Right lobe of liver (tissue), 6 donors: ENCODE results near the gene C1QTNF9B. TPM values are rescaled to one million over a fixed set of nuclear protein-coding genes. Genes with fewer than 3 reads are reported as not detected.

Source experiments
- ATAC-seq, 4 donors: fragments of 200-7000 bp; cut with Tn5 transposase; one replicate each; pipeline ENCODE4 v1.9.1; 2020; ENCODE audit warnings: mild to moderate bottlenecking in 4 of 4, moderate library complexity in 4 of 4
- DNase-seq, 3 donors: peaks; one replicate each; pipeline ENCODE4 v3.0.0-alpha.2; 2020
- H3K27ac ChIP-seq, 3 donors: fragments of 200-600 bp; one replicate each; pipeline ENCODE4 v1.8.0; 2022
- H3K27me3 ChIP-seq, 2 donors: fragments of 200-600 bp; one replicate each; pipeline ENCODE4 v1.8.0; 2022
- H3K36me3 ChIP-seq, 4 donors: fragments of 200-600 bp; sonication (generic) in 1 of 4; one replicate each; pipeline versions ENCODE4 v1.5.1 to v1.8.0; 2017 to 2022; ENCODE audit warnings: control low read depth in 1 of 4
- H3K4me1 ChIP-seq, 4 donors: fragments of 200-600 bp; sonication (generic) in 1 of 4; one replicate each; pipeline versions ENCODE4 v1.5.1 to v1.8.0; 2017 to 2022; ENCODE audit warnings: control low read depth in 1 of 4
- H3K4me3 ChIP-seq, 3 donors: fragments of 200-600 bp; one replicate each; pipeline ENCODE4 v1.8.0; 2022
- H3K9me3 ChIP-seq, 4 donors: fragments of 200-600 bp; sonication (generic) in 1 of 4; one replicate each; pipeline versions ENCODE4 v1.5.1 to v1.8.0; 2017 to 2022; ENCODE audit warnings: control low read depth in 1 of 4
- POLR2A ChIP-seq: fragments of 450-650 bp; IDR thresholded peaks from one replicate; pipeline ENCODE4 v1.6.1; 2017; ENCODE audit warnings: antibody characterized with exemption, mild to moderate bottlenecking
- WGBS: methylation state at CpG from one replicate; pipeline ENCODE4 v1.1.6; 2018; ENCODE audit warnings: low coverage, low lambda C conversion rate; ENCODE audit not compliant: insufficient coverage; ENCODE audit errors: missing lambda C conversion rate; 5-methylcytosine and 5-hydroxymethylcytosine counted together
- intact Hi-C, 2 donors: fragments of 100-400 bp; cut with DNase I; formaldehyde crosslinking; loops; one replicate each; pipeline versions ENCODE4 v1.11.2 to v1.14.1; 2022
- total RNA-seq, 6 experiments: library from RNA; depleted of rRNA in 2 of 6; stranded (reverse); fragments of >200 nt in 2 of 6; fragmentation: NEBNext Ultra II Directional in 3 of 6; extraction: Animal tissue kit (Norgen Biotek cat#: 25700) in 3 of 6; gene quantifications; one replicate each; pipeline versions ENCODE4 v1.1.0 to v1.2.4, GENCODE V29; 2016 to 2023
- TF ChIP-seq, protein P1 (sequence below), 4 donors: fragments of 200-600 bp in 3 of 4; fragments of 450-650 bp in 1 of 4; IDR thresholded peaks; one replicate each; pipeline versions ENCODE4 v1.5.1 to v1.8.0; 2016 to 2022; ENCODE audit warnings: antibody characterized with exemption in 4 of 4, mild to moderate bottlenecking in 2 of 4
- donor health status: DM: no; HTN: yes; CAD: no.
- donor health status: DM: no; HTN: no; CAD: no.
- donor health status: DM: no; HTN: no; CAD: no.
- donor health status: DM: no; HTN: yes; CAD: no.
- donor health status: DM: no; HTN: yes; CAD: no.

The C1QTNF9B gene
- total RNA-seq, 6 experiments from 2014 or later = 0.18 to 0.42 (median 0.22) TPM; not detected in 3

DNA sequence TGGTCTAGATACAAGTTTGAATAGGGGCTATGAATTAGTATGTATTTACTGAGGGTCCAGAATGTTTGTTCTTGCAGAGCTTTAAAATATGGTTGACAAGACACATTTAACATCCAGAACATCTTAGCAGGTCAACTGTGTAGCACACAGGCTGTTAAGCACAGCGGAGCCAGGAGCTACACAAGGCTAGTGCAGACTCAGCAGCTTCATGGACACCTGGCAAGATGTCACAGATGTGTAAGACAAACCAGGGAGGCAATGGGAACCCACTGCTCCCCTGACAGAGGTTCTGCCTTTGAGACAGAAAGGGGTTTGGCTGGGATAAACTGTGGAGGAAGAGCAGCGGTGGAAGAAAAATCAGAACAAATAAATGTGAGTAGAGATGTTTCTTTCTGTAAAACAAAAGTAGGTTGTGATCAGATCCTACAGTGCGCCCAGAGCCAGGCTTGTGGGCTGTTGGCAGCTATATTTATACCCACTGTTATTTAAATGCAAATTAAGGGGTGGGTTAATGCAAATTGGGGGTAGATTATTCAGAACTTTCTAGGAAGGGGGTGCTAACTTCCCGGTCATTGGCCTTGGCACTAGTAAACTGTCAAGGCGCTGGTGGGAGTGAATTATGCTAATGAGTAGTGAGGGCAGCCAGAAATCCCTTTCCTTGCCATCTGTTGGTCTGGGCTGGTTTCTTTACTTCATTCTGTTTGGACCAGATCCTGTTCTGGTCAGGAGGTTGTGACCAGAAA, 41.1 kb downstream of the C1QTNF9B start:
- Histone ChIP-seq H3K9me3 (no peaks in the 10 kb centered on the region), H3K4me1 (no peaks in the 10 kb centered on the region), H3K4me3 (no peak overlapping the region), H3K27me3 (no peaks in the 10 kb centered on the region), H3K27ac (no peak overlapping the region), H3K36me3 (no peaks in the 10 kb centered on the region)
- DNase-seq (no peak), ATAC-seq (no peak)
- intact Hi-C loops = no loop called here
- 79% methylated on average over 5 of the region's 5 CpGs for WGBS
- TF ChIP-seq POLR2A = no peak
- TF ChIP-seq, protein P1, sequence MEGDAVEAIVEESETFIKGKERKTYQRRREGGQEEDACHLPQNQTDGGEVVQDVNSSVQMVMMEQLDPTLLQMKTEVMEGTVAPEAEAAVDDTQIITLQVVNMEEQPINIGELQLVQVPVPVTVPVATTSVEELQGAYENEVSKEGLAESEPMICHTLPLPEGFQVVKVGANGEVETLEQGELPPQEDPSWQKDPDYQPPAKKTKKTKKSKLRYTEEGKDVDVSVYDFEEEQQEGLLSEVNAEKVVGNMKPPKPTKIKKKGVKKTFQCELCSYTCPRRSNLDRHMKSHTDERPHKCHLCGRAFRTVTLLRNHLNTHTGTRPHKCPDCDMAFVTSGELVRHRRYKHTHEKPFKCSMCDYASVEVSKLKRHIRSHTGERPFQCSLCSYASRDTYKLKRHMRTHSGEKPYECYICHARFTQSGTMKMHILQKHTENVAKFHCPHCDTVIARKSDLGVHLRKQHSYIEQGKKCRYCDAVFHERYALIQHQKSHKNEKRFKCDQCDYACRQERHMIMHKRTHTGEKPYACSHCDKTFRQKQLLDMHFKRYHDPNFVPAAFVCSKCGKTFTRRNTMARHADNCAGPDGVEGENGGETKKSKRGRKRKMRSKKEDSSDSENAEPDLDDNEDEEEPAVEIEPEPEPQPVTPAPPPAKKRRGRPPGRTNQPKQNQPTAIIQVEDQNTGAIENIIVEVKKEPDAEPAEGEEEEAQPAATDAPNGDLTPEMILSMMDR (IDR thresholded peaks at IDR 0.05) = no peak

DNA sequence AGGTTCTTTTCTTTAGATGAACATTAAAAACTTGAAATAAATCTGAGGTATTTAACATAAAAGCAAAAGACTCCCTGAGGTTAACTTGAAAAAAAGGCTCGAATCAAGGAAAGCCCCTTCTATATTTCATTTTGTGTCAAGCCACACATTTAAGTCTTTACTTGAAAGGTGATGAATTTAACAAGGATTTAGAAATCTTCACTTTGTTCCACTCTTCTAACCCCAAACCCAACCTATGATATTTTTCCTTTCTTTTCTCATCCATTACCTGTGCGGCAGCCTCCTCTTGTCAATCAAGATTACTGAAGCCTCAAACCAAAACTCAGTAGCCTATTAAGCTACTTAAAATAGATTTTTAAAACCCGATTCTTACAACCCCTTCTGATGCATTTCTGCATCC, 41.9 kb downstream of the C1QTNF9B start:
- Histone ChIP-seq H3K27ac (no peak overlapping the region), H3K4me1 (no peaks in the 10 kb centered on the region), H3K36me3 (no peaks in the 10 kb centered on the region), H3K9me3 (no peaks in the 10 kb centered on the region), H3K27me3 (no peaks in the 10 kb centered on the region), H3K4me3 (no peak overlapping the region)
- intact Hi-C loops = no loop called here
- TF ChIP-seq, protein P1 (IDR thresholded peaks at IDR 0.05) = no peak
- TF ChIP-seq POLR2A = no peak
- 85% methylated on average over 3 of the region's 3 CpGs for WGBS
- no peak for ATAC-seq
- no peak for DNase-seq

GRCh38 chr13:23852351-23852750, 45.0 kb downstream of the C1QTNF9B start:
- no peaks in the 10 kb centered on the region for H3K4me1 ChIP-seq
- 50% methylated on average over 2 of the region's 2 CpGs for WGBS
- intact Hi-C loops = no loop called here

GRCh38 chr13:23851106-23851505, 46.2 kb downstream of the C1QTNF9B start:
- Histone ChIP-seq H3K4me1 (no peaks in the 10 kb centered on the region), H3K27me3 (no peaks in the 10 kb centered on the region), H3K36me3 (no peaks in the 10 kb centered on the region), H3K4me3 (no peak overlapping the region), H3K9me3 (no peaks in the 10 kb centered on the region), H3K27ac (no peak overlapping the region)
- WGBS = 80% methylated on average over 2 of the region's 2 CpGs
- DNase-seq = no peak
- no peak for ATAC-seq
- intact Hi-C loops = no loop called here
- TF ChIP-seq POLR2A = no peak
- TF ChIP-seq, protein P1 (IDR thresholded peaks at IDR 0.05) = no peak

More at GRCh38 chr13:23852351-23852750, 45.0 kb downstream of the C1QTNF9B start:
- Histone ChIP-seq H3K36me3 (no peaks in the 10 kb centered on the region), H3K9me3 (no peaks in the 10 kb centered on the region), H3K27me3 (no peaks in the 10 kb centered on the region), H3K4me3 (no peak overlapping the region), H3K27ac (no peak overlapping the region)
- DNase-seq = no peak
- no peak for ATAC-seq
- TF ChIP-seq, protein P1 (IDR thresholded peaks at IDR 0.05) = no peak
- no peak for TF ChIP-seq POLR2A
